ENCODE results near the gene ITGA8.

GRCh38 chr10:15472008-15472407, 247.7 kb downstream of the ITGA8 start:
- TF ChIP-seq GATA2 (IDR thresholded peaks at IDR 0.05; ENCODE audit: low read depth, low read length) (no peak), GATA3 (IDR thresholded peaks at IDR 0.05; ENCODE audit: low read depth, low read length) (no peak)
